Measurements from ENCODE around the gene RHBDF2. TPM values are rescaled to one million over a fixed set of nuclear protein-coding genes. Genes with fewer than 3 reads are reported as not detected.
"Not testable (repeated sequence)": the region's sequence is repeated elsewhere in the genome, so short reads cannot be mapped to it uniquely, and the experiment has no call there.

RHBDF2 gene
- polyA plus RNA-seq, 1 donor = 35.2 TPM

GRCh38 chr17:76537578-76538280 lies 36.5 kb upstream of the RHBDF2 start, which contains the start of gene CYGB:
Gene CYGB (minus strand): TSS chr17:76537709. CDS start chr17:76537542, 167 bp downstream.
- peak within 1 kb of the TSS; percentile 39 for H3K4me3 ChIP-seq (ENCODE audit: low read length)

GRCh38 chr17:76537288-76537577 lies 36.0 kb upstream of the RHBDF2 start:
- WGBS (ENCODE audit: insufficient coverage, low lambda C conversion rate) = no CpG with 5 or more reads among the region's 26 CpGs
- Histone ChIP-seq H3K27ac (ENCODE audit: low read length) (no peak overlapping the region), H3K4me3 (ENCODE audit: low read length) (peak overlapping the region; percentile 39), H3K27me3 (ENCODE audit: control insufficient read depth, insufficient read depth, low read length) (peaks cover 31% of the 10 kb centered on the region), H3K4me1 (ENCODE audit: control insufficient read depth, insufficient read depth, low read length) (peaks cover 22% of the 10 kb centered on the region), H3K9me3 (ENCODE audit: control insufficient read depth, low read depth, low read length) (peaks cover 3% of the 10 kb centered on the region), H3K36me3 (ENCODE audit: control insufficient read depth, insufficient read depth, low read length) (no peaks in the 10 kb centered on the region)
- no peak for DNase-seq

More at GRCh38 chr17:76537578-76538280, 36.5 kb upstream of the RHBDF2 start, which contains the start of gene CYGB:
- Histone ChIP-seq H3K9me3 (ENCODE audit: control insufficient read depth, low read depth, low read length) (peaks cover 3% of the 10 kb centered on the region), H3K36me3 (ENCODE audit: control insufficient read depth, insufficient read depth, low read length) (no peaks in the 10 kb centered on the region), H3K4me1 (ENCODE audit: control insufficient read depth, insufficient read depth, low read length) (peaks cover 21% of the 10 kb centered on the region), H3K27ac (ENCODE audit: low read length) (peak within 1 kb of the TSS; percentile 22), H3K27me3 (ENCODE audit: control insufficient read depth, insufficient read depth, low read length) (peaks cover 31% of the 10 kb centered on the region)
- no CpG with 5 or more reads among the region's 95 CpGs for WGBS (ENCODE audit: insufficient coverage, low lambda C conversion rate)
- no peak for DNase-seq

- peaks cover 22% of the 10 kb centered on the region for H3K4me1 ChIP-seq (ENCODE audit: control insufficient read depth, insufficient read depth, low read length)
- no CpG with 5 or more reads among the region's 25 CpGs for WGBS (ENCODE audit: insufficient coverage, low lambda C conversion rate)
- peak overlapping the region; percentile 22 for H3K27ac ChIP-seq (ENCODE audit: low read length)
- no peaks in the 10 kb centered on the region for H3K36me3 ChIP-seq (ENCODE audit: control insufficient read depth, insufficient read depth, low read length)
- peaks cover 3% of the 10 kb centered on the region for H3K9me3 ChIP-seq (ENCODE audit: control insufficient read depth, low read depth, low read length)
- peak overlapping the region; percentile 39 for H3K4me3 ChIP-seq (ENCODE audit: low read length)
- peaks cover 31% of the 10 kb centered on the region for H3K27me3 ChIP-seq (ENCODE audit: control insufficient read depth, insufficient read depth, low read length)
- no peak for DNase-seq
Observed at GRCh38 chr17:76536511-76537287, 35.5 kb upstream of the RHBDF2 start.

- Histone ChIP-seq H3K4me1 (ENCODE audit: control insufficient read depth, insufficient read depth, low read length) (peaks cover 20% of the 10 kb centered on the region), H3K27ac (ENCODE audit: low read length) (no peak overlapping the region), H3K36me3 (ENCODE audit: control insufficient read depth, insufficient read depth, low read length) (no peaks in the 10 kb centered on the region), H3K27me3 (ENCODE audit: control insufficient read depth, insufficient read depth, low read length) (peaks cover 31% of the 10 kb centered on the region), H3K4me3 (ENCODE audit: low read length) (no peak overlapping the region), H3K9me3 (ENCODE audit: control insufficient read depth, low read depth, low read length) (peaks cover 3% of the 10 kb centered on the region)
- no CpG with 5 or more reads among the region's 19 CpGs for WGBS (ENCODE audit: insufficient coverage, low lambda C conversion rate)
- DNase-seq = no peak
Observed at GRCh38 chr17:76535788-76536510, 34.7 kb upstream of the RHBDF2 start.

GRCh38 chr17:76534831-76535732 lies 33.9 kb upstream of the RHBDF2 start:
- no peak overlapping the region for H3K4me3 ChIP-seq (ENCODE audit: low read length)
- H3K27ac ChIP-seq (ENCODE audit: low read length) = no peak overlapping the region
- DNase-seq = no peak
- peaks cover 31% of the 10 kb centered on the region for H3K27me3 ChIP-seq (ENCODE audit: control insufficient read depth, insufficient read depth, low read length)
- H3K4me1 ChIP-seq (ENCODE audit: control insufficient read depth, insufficient read depth, low read length) = peaks cover 22% of the 10 kb centered on the region
- WGBS (ENCODE audit: insufficient coverage, low lambda C conversion rate) = no CpG with 5 or more reads among the region's 7 CpGs
- peaks cover 3% of the 10 kb centered on the region for H3K9me3 ChIP-seq (ENCODE audit: control insufficient read depth, low read depth, low read length)
- no peaks in the 10 kb centered on the region for H3K36me3 ChIP-seq (ENCODE audit: control insufficient read depth, insufficient read depth, low read length)

GRCh38 chr17:76533640-76534359 lies 32.6 kb upstream of the RHBDF2 start:
- DNase-seq; H3K4me3 ChIP-seq (ENCODE audit: low read length); H3K36me3 ChIP-seq (ENCODE audit: control insufficient read depth, insufficient read depth, low read length); H3K9me3 ChIP-seq (ENCODE audit: control insufficient read depth, low read depth, low read length); H3K27ac ChIP-seq (ENCODE audit: low read length): not testable (repeated sequence)
- H3K4me1 ChIP-seq (ENCODE audit: control insufficient read depth, insufficient read depth, low read length) = peaks cover 35% of the 10 kb centered on the region
- WGBS (ENCODE audit: insufficient coverage, low lambda C conversion rate) = no CpG with 5 or more reads among the region's 9 CpGs
- H3K27me3 ChIP-seq (ENCODE audit: control insufficient read depth, insufficient read depth, low read length) = peaks cover 21% of the 10 kb centered on the region

GRCh38 chr17:76532072-76532651 lies 30.9 kb upstream of the RHBDF2 start:
- H3K27me3 ChIP-seq (ENCODE audit: control insufficient read depth, insufficient read depth, low read length) = peaks cover 12% of the 10 kb centered on the region
- no peaks in the 10 kb centered on the region for H3K36me3 ChIP-seq (ENCODE audit: control insufficient read depth, insufficient read depth, low read length)
- H3K4me3 ChIP-seq (ENCODE audit: low read length) = no peak overlapping the region
- H3K4me1 ChIP-seq (ENCODE audit: control insufficient read depth, insufficient read depth, low read length) = peaks cover 43% of the 10 kb centered on the region
- WGBS (ENCODE audit: insufficient coverage, low lambda C conversion rate) = 80% methylated on average over 1 of the region's 8 CpGs
- no peak for DNase-seq
- peaks cover 6% of the 10 kb centered on the region for H3K9me3 ChIP-seq (ENCODE audit: control insufficient read depth, low read depth, low read length)
- H3K27ac ChIP-seq (ENCODE audit: low read length) = peak overlapping the region; percentile 20

- no peaks in the 10 kb centered on the region for H3K36me3 ChIP-seq (ENCODE audit: control insufficient read depth, insufficient read depth, low read length)
- H3K4me1 ChIP-seq (ENCODE audit: control insufficient read depth, insufficient read depth, low read length) = peaks cover 43% of the 10 kb centered on the region
- H3K4me3 ChIP-seq (ENCODE audit: low read length) = no peak overlapping the region
- peaks cover 6% of the 10 kb centered on the region for H3K27me3 ChIP-seq (ENCODE audit: control insufficient read depth, insufficient read depth, low read length)
- no CpG with 5 or more reads among the region's 18 CpGs for WGBS (ENCODE audit: insufficient coverage, low lambda C conversion rate)
- H3K9me3 ChIP-seq (ENCODE audit: control insufficient read depth, low read depth, low read length) = peaks cover 4% of the 10 kb centered on the region
- peak overlapping the region; percentile 20 for H3K27ac ChIP-seq (ENCODE audit: low read length)
- DNase-seq = no peak
Observed at GRCh38 chr17:76531486-76532038, 30.3 kb upstream of the RHBDF2 start.

Measured in large intestine (tissue), 3 donors.